Epithelial cell of proximal tubule (primary cell): ENCODE measurements around the gene TBC1D1. TPM values are rescaled to one million over a fixed set of nuclear protein-coding genes. Genes with fewer than 3 reads are reported as not detected.
A peak's percentile ranks its signal among the peaks of the same experiment; 100 is the strongest.

Source experiments
- DNase-seq: peaks from one replicate; pipeline ENCODE4 v3.0.0-alpha.2; 2011; ENCODE audit warnings: low read depth
- H3K4me3 ChIP-seq: 2 replicates; pipeline ENCODE4 v1.5.1; 2011; ENCODE audit warnings: low read depth, mild to moderate bottlenecking, low read length
- total RNA-seq: library from RNA; depleted of rRNA; stranded (reverse); fragments of >200 nt; gene quantifications from 2 replicates; pipeline ENCODE4 v1.2.3, GENCODE V29; 2015
- TF ChIP-seq, protein P1 (sequence below): conservative IDR thresholded peaks from 2 replicates; pipeline ENCODE4 v1.5.1; 2012; ENCODE audit warnings: low read depth, mild to moderate bottlenecking, low read length

Gene TBC1D1
- total RNA-seq, 1 donor from 2014 or later, result 157 TPM

DNA sequence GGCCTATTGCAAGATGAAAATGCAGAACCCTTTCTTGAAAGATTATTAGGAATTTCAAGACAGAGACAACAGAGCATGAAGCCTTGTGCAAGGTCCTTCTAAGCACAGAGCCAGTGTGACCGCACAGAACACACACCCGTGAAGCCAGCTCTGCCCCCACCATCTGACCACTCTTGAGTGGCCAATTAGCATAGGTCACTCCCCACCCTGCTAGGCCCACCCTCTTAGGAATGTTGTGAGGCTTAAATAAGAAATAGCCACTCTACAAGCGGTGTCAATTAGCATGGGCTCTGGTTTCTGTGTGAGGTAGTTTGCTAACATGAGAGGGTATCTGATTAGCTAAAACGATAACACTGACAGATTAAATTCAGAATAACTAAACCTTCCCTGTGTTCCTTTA, 222.2 kb downstream of the TBC1D1 start:
- DNase-seq, result no peak
- no peak overlapping the region for H3K4me3 ChIP-seq
- TF ChIP-seq, protein P1, sequence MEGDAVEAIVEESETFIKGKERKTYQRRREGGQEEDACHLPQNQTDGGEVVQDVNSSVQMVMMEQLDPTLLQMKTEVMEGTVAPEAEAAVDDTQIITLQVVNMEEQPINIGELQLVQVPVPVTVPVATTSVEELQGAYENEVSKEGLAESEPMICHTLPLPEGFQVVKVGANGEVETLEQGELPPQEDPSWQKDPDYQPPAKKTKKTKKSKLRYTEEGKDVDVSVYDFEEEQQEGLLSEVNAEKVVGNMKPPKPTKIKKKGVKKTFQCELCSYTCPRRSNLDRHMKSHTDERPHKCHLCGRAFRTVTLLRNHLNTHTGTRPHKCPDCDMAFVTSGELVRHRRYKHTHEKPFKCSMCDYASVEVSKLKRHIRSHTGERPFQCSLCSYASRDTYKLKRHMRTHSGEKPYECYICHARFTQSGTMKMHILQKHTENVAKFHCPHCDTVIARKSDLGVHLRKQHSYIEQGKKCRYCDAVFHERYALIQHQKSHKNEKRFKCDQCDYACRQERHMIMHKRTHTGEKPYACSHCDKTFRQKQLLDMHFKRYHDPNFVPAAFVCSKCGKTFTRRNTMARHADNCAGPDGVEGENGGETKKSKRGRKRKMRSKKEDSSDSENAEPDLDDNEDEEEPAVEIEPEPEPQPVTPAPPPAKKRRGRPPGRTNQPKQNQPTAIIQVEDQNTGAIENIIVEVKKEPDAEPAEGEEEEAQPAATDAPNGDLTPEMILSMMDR, result no peak

DNA sequence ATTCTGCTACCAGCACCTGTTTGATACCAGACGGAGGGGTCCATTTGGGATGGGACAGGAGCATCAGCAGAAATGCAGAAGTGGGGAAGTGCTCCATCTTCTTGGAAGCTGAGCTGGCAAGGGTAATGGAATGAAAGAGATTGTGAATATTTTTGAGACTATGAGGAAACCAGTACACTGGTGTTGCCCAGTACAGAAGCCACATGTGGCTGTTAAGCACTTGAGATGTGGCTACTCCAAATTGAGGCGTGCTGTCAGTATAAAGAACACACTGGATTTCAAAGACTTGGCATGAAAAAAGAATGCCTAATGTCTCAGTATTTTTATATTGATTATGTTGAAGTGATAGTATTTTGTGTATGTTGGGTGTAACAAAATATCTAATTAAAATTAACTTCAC, 222.7 kb downstream of the TBC1D1 start:
- DNase-seq, result no peak
- TF ChIP-seq, protein P1, result no peak

DNA sequence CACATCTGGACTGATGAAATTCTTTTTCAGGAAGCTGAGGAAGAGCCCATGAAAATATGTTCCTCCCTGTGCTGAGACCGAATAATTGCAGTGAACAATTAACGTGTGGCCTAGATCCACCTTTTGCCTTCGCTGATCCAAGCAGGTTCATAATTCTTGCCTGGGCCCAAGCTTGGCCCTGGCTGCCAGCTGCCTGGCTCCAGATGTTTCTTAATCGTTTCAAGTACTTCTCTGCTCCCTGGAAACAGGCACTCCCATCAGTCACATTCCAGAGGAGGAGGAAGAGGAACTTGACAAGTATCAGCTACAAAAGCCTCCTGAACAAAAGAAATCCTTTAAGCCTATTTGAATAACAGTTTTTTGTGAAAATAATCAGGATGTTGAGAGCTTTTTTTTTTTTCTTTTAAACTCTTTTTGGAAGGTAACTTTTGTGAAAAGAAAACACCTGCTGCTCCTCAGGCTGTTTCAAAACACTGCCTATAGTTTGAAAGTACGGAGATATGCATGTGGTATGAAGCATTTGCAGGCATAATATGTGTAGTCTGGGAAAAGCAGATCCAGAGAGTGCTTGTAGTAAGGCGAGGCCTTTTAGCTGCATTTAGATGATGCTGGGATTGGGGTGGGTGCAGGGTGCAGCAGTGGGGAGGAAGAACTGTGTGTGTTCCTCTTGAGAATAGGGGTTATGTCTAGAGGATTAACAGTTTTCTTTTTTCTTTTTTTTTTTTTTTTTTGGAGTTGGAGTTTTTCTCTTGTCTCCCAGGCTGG, 223.7 kb downstream of the TBC1D1 start:
- DNase-seq, result no peak
- H3K4me3 ChIP-seq, result no peak overlapping the region
- TF ChIP-seq, protein P1, result no peak

More for the DNA sequence above, 222.7 kb downstream of the TBC1D1 start:
- no peak overlapping the region for H3K4me3 ChIP-seq

DNA sequence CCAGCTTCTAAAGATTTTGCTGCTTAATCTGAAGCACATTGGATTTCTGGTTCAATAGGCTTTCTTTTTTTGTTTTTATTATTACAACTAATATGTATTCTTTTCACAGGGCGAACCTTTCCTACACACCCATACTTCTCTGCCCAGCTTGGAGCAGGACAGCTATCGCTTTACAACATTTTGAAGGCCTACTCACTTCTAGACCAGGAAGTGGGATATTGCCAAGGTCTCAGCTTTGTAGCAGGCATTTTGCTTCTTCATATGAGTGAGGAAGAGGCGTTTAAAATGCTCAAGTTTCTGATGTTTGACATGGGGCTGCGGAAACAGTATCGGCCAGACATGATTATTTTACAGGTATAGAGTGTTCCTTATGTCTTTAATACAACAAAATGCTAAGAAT, 224.7 kb downstream of the TBC1D1 start:
- DNase-seq, result no peak
- TF ChIP-seq, protein P1, result no peak
- no peak overlapping the region for H3K4me3 ChIP-seq

DNA sequence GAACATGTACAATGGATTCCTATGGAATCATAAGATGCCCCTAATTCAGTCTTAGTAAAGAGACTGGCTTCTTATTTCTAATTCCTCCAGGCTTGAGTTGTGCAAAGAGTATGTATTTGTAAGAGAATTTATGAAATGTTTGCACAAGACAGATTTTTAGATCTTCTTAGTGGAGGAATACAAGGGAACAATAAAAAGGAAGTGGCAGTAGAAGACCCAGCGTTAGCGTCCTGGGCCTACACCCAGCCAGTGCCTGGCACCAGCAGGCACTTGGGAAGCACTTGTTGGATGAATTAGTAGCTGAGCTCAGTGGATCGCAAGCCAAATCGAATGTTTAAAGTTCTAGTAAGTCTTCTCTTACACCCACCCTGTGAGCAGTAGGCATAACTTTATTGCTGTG, 226.7 kb downstream of the TBC1D1 start:
- no peak for DNase-seq
- TF ChIP-seq, protein P1, result no peak
- H3K4me3 ChIP-seq, result no peak overlapping the region

DNA sequence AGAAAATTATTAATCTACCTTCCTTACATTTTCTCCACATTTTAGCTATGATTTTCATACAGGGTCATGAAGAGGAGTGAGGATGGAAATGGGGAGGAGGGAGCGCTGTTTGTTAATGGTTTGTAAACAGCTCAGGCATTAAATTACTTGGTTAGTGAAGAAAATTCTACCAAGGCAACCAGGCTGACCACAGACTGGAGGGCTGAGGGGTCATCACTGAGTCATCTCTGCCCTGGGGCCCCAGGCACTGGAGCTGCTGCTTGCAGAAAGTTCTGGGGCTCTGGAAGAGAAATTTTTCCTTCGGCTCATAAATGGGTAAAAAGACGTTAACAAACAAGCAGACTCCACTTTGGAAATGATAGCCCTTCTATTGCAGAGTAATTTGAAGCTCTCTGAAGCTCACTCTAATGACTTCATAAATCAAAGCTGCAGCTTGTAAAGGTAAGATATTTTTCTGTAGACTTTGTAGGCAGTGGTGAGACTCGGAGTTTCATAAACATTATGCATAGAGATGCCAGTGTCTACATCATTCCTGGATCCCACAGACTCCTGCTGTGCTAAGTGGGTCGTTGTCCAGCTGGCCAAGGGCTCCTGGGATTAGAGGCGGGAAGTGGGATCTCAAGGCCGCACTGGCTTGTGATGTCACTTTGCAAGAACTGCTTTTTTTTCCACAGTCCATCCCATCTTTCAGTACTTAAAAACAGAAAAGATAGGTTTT, 228.9 kb downstream of the TBC1D1 start:
- peak overlapping the region; percentile 26 for H3K4me3 ChIP-seq
- TF ChIP-seq, protein P1, result no peak
- no peak for DNase-seq

DNA sequence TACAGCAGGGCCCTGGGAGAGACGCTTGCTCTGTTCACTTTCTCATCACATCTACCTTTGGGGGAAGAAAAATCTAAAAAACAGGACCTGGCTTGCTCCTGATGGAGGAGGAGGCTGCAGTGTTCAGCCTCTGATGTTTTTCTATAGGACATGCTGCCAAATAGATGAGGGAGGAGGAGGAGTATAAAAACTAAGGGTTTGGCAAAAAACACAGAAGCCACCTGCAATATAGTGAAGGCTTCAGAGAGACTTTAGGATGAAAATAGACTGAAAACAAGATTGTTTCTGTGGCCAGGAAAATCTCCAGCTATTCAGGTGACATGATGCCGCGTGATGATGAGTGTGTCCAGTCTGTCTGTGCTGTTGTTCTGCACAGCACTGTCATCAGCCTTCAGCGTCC, 229.9 kb downstream of the TBC1D1 start:
- TF ChIP-seq, protein P1, result no peak
- H3K4me3 ChIP-seq, result no peak overlapping the region
- no peak for DNase-seq
